HG02943 (cell line): ENCODE data around the gene C10orf95.

Experiments used
- ATAC-seq: cut with Tn5 transposase; IDR thresholded peaks from one replicate; pipeline ENCODE4 v1.9.1; 2021; ENCODE audit warnings: mild to moderate bottlenecking, low read depth, moderate library complexity; ENCODE audit not compliant: unreplicated experiment

C10orf95 gene

DNA sequence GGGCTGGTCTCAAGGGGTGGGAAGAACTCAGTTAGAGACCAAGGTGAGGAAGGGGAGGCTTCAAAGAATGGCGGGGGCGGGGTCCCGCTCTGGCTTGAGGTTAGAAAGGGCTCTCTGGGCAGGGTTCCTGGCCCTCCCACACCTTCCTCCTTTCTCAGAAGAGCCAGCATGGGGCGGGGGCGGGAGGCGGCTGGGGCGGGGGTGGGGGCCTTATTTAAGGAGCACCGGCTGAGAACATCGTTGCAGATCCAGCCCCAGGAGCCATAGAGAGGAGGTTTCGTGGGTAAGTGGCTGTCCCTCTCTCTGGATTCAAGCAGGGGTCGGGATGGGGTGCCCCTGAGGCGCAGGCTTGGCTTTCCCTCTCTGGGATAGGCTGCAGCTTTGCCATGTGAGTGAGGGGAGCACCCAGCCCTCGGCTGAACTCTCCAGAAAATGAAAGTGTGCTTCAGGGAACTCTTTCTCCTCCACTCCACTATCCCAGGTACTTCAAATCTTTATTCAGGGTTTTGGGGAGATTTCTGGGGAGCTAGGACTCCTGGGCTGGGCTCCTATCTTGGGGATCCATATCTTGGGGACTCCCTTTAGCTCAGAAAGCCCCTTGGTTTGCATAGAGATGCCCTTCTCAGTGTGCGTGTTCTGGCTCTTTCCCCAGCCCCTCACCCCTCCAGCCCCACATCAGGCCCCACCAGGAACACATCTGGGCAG lies 15.7 kb downstream of the C10orf95 start:
- ATAC-seq, result no peak

DNA sequence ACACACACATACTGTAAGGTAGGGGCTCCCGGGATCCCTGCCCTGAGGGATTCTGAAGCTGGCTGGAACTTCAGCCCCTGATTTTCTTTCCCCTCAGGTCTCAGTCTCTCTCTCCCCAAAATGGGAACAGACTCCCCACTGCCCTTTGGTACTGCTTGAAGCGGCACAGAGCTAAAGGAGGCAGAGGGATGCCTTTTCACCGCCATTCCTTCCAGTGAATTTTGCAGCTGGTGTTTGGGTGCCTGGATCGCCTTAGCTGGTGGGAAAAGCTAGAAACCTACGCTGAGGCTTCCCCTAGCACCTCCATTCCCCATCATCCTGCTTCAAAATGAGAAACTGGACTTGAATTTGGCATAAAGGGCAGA lies 16.2 kb downstream of the C10orf95 start:
- no peak for ATAC-seq

DNA sequence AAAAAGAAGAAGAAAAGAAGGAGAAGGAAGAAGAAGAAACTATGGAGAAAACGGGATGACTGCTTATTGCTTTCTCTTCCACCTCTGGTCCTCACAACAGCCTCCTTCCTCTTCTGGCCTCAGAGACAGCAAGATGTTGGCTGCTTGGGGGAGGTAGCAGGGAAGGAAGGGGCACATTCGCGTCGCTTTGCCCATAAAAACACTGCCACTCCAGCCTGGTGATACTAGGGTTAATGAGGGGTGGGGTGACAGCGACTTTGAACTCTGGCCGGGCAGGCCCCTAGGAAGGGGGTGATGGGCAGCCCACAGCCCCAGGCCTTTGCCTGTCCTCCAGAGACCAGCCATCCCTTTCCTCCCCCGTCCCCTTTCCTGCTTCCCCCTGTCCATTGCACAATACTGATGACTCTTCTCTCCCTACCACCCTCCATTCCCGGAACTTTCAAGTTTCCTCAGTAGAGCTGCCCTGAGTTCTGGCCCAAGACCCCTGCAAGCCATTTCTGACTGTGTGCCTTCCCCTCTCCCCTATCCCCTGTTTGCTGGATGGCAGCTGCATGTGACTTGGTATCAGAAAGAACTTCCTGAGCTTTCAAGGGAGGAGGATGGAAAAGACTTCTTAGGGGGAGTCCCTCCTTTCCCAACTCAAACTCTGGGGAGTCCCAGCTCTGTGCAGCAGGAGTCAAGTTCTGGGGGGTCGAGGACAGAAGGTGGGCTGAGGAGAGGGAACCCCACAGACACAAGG lies 16.8 kb downstream of the C10orf95 start:
- ATAC-seq, result no peak

DNA sequence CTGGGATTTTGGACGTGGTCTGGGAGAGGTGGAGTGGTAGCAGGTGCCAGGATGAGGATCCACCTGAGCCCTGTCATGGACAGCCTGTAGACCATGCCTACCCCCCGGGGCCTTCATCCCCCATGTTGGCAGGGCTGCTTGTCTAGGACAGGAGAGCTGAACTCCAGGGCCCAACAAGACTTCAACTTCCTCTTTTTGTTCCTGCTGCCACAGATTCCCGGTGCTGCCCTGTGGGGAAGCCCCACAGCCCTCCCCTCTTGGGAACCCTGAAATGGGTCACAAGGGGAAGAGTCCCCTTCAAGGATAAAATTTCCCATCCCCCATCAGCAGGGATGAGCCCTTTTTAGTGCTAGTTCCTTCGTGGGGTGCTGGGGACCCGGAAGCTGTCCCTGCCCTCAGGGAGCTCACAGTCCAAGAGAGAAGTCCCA lies 17.7 kb downstream of the C10orf95 start:
- no peak for ATAC-seq

DNA sequence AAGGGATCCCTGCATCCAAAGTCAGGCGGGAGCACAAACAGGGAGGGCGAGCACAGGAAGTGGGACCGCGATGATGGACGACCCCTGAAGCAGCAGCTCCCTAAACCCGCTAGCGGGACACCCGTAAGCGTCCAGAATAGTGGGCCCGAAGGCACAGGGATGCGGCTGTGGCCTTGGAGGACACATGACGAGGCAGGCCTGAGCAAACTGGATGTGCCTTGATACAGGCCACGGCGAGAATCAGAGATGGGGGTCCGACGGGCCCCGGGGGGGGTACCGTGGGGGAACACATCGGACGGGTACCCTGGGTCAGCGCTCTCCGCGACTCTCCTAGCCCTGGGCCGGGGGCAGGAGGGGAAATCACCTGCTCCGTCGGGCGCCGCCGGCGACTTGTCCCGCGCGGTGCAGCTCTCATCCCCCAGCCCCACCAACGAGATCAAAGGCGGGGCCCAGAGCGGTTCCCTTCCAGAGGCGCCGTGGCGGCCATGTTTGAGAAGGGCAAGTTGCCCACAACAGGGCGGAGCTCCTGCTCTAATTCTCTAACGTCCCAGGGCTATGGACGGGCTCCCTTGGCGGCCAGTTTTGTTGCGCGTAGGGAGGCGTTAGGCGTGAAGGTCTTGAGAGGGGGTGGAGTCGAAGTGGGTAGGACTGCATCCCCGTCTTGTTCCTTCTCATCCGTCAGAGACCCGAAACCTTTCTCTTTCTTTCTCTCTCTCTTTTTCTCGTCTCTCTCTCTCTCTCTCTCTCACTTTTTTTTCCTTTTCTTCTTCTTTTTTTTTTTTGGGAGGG lies 19.0 kb downstream of the C10orf95 start, which contains the start of gene CUEDC2:
TSS of gene CUEDC2 (minus strand) at position 413 of the 789 bp plus-strand sequence. CDS start 7,386 bp downstream, outside the sequence.
- peak; percentile 83 for ATAC-seq

DNA sequence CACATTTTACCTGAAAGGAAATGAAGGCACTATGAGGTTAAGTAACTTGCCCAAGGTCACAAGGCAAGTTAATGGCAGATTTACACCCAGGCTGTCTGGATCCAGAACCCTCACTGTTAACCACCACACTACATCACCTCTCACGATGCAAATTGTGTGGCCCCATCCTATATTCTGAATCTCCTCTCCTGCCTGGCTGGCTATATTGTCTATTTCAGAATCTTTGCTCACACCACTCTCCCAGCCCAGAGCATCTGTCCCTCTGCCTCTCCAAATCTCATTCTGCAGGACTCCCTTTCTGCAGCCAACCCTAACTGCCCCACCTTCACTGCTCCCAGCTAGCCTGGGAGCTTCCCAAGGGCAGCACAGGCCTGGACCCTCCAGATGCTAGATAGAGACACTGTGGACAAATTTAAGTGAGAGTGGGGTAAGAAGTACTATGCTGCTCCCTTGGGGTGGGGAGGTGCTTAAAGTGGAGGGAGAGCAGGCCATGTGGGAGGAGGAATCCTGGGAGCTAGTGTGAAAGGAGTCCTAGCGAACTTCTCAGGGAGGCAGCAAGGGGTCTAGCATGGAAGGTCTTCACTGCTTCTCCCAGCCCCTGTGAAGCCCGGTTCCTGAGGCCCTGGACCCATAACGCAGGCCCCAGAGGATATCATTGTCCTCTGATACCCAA lies 19.8 kb downstream of the C10orf95 start:
- ATAC-seq, result no peak

DNA sequence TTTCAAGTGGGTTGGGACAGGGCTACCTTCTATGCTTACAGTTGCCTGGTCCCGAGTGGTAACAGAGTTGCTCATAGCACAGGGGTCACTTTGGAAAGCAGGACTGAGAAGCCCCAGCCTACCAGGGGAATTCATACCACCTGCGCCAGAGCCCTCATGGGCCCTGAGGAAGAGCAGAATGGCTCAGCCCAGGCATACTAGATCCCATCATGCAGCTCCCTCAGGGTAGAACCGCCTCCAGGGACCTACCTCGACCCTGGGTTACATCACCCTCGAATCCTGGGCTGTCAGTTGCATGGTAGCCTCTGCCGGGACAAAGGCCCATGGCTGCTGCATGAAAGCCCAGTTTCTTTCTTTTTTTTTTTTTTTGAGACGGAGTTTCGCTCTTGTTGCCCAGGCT lies 21.9 kb downstream of the C10orf95 start:
- no peak for ATAC-seq

DNA sequence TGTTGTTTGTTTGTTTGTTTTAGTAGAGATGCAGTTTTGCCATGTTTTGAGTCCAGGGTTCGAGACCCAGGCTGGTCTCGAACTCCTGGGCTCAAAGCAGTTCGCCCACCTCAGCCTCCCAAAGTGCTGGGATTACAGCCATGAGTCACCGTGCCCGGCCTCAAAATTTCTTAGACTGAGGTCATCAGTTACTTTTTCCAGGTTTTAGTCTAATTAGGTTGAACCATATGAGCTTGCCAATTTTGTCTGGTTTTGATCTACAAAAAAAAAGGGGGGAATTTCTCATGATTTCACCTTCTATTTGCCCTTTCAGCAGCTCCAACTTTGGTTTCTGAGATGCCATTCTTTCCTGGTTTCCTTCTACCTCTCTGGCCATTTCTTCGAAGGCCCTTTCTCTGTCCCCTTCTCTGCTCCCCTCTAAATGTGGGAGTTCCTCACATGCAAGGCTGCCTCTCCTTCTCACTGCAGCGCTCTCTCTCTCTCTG lies 24.5 kb downstream of the C10orf95 start:
- ATAC-seq, result no peak

DNA sequence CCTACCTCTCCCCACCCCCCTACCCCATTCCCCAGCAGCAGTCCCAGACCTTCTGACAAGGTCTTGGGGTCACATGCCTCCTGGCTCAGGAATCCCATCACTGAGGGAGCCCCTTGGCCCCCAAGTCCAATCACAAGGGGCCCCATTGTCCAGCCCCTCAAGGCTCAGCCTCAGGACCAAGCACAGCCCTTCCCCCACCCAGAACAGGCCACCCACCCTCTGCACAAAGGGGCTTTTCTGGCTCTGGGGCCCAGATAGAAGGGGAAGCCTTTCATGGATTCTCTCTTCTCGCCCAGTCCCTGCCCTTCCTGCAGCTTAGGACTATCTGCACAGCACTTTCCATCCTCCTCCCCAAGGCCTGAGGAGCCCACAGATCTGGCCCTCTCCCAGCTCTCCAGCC lies 25.9 kb downstream of the C10orf95 start:
- ATAC-seq, result no peak

DNA sequence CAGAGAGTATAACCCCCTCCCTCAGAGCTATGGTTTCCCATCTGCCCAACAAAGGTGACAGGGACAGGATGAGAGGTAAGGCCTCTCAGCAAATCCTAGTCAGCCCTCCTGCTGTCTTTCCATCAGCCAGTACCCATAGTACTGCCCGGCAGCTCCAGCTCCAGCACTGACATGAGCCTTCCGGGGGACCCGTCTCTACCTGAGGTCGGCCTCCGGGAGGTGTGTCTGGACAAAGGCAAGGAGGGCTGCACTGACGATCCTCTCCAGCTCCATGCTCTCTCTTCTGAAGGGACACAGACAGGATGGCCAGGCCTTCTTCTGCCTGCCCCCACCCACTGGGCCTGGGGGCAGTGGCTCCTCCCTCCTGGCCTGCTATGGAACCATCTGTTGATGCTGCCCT lies 26.4 kb downstream of the C10orf95 start:
- ATAC-seq, result no peak

DNA sequence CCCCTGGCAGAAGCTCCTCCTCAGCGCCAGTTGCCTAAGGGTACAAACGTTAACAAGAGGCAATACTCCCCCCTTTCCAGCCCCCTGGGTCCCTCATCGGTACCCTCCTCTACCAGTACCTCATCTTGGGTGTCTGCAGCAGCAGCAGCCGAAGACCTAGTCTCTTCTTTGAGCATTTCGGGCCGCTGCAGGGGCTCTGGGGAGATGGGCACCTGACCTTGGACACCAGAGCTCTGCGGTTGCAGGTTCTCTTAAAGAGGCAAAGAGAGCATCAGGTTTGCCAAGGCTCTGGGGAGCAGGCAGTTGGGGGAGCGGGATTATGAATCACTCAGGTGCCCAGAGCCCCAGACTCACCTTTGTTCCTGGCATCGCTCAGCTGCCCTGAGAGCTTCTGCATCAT lies 27.2 kb downstream of the C10orf95 start:
- ATAC-seq, result no peak

DNA sequence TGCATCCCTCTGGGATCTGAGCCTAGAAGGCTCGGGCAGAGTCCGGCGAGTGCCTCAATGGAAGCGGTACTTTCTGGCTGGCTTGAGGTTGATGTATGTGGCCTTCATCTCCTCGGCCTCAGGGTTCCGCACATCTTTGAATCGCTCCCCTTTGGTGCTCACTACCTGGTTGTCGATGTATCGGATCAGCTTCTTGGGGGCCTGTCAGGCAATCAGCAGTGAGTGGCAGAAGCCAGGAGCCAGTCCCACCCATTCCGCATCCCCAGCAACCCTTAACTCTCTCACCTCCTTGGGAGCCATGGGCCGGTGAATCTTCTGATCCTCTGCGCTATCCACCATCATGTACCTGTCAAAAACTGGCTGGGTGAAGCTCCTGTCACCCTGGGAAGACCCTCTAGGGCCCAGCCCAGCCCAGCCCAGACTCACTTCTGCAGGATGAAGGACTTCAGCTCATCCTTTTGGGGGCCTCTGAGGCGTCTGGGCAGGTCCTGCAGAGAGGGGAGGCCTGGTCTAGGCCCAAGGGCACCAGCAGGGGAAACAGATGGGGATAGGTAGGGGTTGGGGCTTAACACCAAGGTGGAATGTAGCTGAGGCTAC lies 27.9 kb downstream of the C10orf95 start:
- ATAC-seq, result no peak

DNA sequence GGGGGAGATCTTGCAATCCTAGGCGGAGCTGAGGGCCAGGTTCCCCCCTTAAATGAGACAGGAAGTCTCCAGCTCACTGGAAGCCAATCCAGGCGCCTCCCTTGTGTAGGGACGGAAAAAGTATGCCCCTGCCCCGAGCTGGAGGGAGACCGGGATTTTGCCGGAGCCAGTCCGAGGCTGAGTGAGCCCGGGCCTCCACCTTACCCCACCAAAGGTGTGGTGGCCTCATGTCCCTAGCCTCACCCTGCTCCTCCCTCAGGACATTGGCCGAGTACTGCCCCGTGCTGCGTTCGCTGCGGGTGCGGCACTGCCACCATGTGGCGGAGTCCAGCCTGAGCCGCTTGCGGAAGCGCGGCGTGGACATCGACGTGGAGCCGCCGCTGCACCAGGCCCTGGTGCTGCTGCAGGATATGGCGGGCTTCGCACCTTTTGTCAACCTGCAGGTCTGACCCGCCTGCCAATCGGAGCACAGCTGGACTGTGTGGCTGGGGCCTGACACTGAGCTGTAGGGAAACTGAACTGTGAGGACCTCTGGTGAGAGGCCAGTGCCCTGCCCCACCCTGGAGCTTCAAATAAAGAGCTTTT lies 28.7 kb downstream of the C10orf95 start:
- no peak for ATAC-seq

DNA sequence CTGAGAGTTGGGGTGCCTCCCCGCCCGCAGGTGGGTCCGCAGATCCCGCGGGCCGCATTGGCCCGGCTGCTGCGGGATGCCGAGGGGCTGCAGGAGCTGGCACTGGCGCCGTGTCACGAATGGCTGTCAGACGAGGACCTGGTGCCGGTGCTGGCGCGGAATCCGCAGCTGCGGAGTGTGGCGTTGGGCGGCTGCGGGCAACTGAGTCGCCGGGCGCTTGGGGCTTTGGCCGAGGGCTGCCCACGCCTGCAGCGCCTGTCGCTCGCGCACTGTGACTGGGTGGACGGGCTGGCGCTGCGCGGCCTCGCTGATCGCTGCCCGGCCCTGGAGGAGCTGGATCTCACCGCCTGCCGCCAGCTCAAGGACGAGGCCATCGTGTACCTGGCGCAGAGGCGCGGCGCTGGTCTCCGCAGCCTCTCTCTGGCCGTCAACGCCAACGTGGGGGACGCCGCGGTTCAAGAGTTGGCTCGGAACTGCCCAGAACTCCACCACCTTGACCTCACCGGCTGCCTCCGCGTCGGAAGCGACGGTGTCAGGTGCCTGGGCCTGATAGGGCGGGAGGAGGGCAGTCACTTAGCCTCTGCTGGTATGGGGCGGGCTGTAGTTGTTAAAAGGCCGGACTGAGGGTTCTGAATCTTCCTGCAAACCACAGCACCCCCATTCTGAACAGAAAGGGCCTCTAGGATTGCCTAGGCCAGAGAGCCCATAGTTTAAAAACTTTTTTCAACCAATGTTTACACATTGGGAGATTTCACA lies 29.4 kb downstream of the C10orf95 start:
- ATAC-seq, result no peak

DNA sequence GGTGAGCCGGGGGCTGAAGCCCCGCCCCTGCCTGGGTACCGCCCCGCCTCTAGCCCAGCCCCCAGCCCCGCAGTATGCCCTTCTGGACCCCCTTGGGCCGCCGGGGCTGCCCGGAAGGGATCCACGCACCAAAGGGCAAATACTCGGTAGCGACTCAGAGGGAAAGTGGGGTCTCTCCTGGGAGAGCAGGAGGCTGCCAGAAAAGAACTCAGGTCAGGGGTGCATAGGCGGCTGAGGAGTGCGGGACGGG lies 29.9 kb downstream of the C10orf95 start:
- no peak for ATAC-seq

DNA sequence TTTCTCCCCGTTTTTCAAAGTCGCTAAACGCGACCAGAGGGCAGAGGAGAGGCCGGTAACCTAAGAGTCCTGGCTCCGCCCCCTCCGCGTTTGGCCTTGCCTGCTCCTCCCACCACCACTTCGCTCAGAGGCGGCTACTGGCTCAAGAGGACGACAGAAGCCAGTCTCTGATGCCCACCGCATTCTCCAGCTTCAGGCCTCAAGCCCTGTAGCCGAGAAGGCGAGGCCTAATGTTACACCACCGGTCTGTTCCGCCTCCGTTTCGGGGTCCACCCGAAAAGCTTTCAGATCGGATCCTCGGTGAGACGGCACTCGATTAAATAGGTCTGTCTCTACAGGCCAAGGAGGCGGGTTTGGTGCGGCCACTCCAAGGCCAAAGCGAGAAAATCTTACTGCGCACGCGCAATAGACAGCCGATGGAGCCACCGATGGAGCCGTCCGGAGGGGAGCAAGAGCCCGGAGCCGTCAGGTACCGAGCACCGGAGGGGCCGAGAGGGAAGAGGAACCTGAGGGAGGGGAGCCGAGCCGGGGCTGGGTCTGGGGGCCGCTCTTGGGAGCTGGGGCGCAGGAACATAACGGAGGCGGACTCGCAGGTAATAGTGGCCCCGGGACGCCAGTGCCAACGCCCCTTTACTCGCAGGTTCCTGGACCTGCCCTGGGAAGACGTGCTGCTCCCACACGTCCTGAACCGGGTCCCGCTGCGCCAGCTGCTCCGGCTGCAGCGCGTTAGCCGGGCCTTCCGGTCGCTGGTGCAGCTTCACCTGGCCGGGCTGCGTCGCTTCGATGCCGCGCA lies 30.4 kb downstream of the C10orf95 start, which contains the start of gene FBXL15:
TSS of gene FBXL15 (plus strand) at position 123 of the 793 bp plus-strand sequence. CDS start at position 417, 294 bp downstream.
- peak; percentile 76 for ATAC-seq

DNA sequence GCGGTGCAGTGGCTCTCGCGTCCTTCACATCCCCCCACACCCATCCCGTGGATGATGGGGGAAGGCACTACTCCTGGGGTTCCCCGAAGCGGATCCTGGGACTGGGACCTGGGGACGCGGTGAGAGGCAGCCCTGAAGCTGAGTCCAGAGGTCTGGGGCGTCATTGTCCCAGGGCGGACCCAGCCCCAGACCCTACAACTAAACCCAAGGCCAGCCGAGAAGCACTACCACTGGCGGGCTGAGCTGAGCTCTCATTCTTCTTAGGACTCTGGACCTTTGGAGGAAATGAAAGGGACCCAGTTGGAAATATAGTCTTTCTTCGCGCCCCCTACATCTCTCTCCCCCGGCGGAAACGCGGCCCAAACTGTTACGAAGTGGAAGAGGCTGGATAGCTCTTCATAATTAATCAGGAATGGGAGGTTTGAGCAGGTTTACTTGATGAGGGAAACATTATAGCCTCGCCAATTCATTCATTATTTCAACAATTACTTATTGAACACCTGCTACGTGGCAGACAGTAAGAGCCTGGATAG lies 31.1 kb downstream of the C10orf95 start:
- no peak for ATAC-seq
